ENCODE data around the gene ATXN1. TPM values are rescaled to one million over a fixed set of nuclear protein-coding genes. Genes with fewer than 3 reads are reported as not detected.

ATXN1 gene
- total RNA-seq, 1 experiment from 2014 or later, result 16.5 TPM

DNA sequence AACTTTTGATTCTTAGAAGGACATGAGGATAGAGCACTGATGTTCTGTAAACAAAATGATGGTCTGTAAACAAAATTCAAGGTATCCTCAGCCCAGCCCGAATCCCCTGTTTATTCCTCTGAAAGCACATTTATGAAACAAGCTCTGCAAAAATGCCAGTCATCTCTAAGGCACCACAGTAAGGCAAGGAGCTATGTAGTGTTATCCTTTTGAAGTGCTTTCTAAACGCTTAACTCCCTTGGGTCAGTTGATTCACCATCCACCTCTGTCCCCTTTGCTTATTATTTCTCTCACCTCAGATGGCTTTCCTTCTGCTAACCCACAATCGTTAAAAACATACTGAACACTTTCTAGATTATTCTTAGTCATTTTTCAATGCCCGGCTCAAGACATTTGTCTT lies 93.8 kb downstream of the ATXN1 start:
- H3K9me3 Mint-ChIP-seq (ENCODE audit: unreplicated experiment), result peaks cover 7% of the 10 kb centered on the region
- H3K4me1 Mint-ChIP-seq (ENCODE audit: insufficient read depth, unreplicated experiment), result peaks cover 31% of the 10 kb centered on the region
- BruUV-seq (replicated peaks), result no TSS peak
- ChIA-PET POLR2A (interaction anchor here (0.8 kb wide), 1 partner anchor 28 kb away, joined by 3 read pairs; no protein-coding TSS in a partner anchor), CTCF (interaction anchor here (0.6 to 1.4 kb wide), 2 partner anchors 11 to 33 kb away, joined by 3 read pairs; no protein-coding TSS in a partner anchor)
- DNase-seq (ENCODE audit: unreplicated experiment), result no peak
- no peak overlapping the region for H3K4me3 Mint-ChIP-seq (ENCODE audit: unreplicated experiment)
- H3K36me3 Mint-ChIP-seq (ENCODE audit: insufficient read depth, unreplicated experiment), result peaks cover 6% of the 10 kb centered on the region
- TF ChIP-seq, protein P1, sequence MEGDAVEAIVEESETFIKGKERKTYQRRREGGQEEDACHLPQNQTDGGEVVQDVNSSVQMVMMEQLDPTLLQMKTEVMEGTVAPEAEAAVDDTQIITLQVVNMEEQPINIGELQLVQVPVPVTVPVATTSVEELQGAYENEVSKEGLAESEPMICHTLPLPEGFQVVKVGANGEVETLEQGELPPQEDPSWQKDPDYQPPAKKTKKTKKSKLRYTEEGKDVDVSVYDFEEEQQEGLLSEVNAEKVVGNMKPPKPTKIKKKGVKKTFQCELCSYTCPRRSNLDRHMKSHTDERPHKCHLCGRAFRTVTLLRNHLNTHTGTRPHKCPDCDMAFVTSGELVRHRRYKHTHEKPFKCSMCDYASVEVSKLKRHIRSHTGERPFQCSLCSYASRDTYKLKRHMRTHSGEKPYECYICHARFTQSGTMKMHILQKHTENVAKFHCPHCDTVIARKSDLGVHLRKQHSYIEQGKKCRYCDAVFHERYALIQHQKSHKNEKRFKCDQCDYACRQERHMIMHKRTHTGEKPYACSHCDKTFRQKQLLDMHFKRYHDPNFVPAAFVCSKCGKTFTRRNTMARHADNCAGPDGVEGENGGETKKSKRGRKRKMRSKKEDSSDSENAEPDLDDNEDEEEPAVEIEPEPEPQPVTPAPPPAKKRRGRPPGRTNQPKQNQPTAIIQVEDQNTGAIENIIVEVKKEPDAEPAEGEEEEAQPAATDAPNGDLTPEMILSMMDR (IDR thresholded peaks at IDR 0.05; ENCODE audit: unreplicated experiment), result no peak
- intact Hi-C loops (cut with micrococcal nuclease), result no loop called here
- no peak overlapping the region for H3K27ac Mint-ChIP-seq (ENCODE audit: low read depth, unreplicated experiment)
- H3K27me3 Mint-ChIP-seq (ENCODE audit: insufficient read depth, unreplicated experiment), result no peaks in the 10 kb centered on the region

DNA sequence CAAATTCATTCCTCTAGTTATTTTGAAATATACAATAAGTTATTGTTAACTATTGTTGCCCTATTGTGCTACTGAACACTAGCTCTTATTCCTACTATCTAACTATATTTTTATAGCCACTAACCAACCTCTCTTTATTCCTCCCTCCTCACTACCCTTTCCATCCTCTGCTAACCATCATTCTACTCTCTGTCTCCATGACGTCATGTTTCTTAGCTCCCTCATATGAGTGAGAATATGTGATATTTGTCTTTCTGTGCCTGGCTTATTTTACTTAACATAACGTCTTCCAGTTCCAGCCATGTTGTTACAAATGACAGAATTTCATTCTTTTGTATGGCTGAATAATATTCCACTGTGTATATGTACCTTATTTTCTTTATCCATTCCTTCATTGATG lies 95.3 kb downstream of the ATXN1 start:
- Mint-ChIP-seq H3K9me3 (ENCODE audit: unreplicated experiment) (peaks cover 7% of the 10 kb centered on the region), H3K27ac (ENCODE audit: low read depth, unreplicated experiment) (no peak overlapping the region), H3K36me3 (ENCODE audit: insufficient read depth, unreplicated experiment) (peaks cover 6% of the 10 kb centered on the region), H3K4me1 (ENCODE audit: insufficient read depth, unreplicated experiment) (peaks cover 19% of the 10 kb centered on the region), H3K27me3 (ENCODE audit: insufficient read depth, unreplicated experiment) (no peaks in the 10 kb centered on the region), H3K4me3 (ENCODE audit: unreplicated experiment) (no peak overlapping the region)
- BruUV-seq (replicated peaks), result no TSS peak
- CTCF ChIA-PET, result interaction anchor here (1.4 kb wide), 2 partner anchors 31 to 96 kb away, joined by 3 to 4 read pairs; partner anchors contain the start of gene ATXN1
- TF ChIP-seq, protein P1 (IDR thresholded peaks at IDR 0.05; ENCODE audit: unreplicated experiment), result no peak
- POLR2A ChIA-PET, result interaction anchor here (0.6 kb wide), 1 partner anchor 8 kb away, joined by 3 read pairs; no protein-coding TSS in a partner anchor
- DNase-seq (ENCODE audit: unreplicated experiment), result no peak
- intact Hi-C loops (cut with micrococcal nuclease), result no loop called here

DNA sequence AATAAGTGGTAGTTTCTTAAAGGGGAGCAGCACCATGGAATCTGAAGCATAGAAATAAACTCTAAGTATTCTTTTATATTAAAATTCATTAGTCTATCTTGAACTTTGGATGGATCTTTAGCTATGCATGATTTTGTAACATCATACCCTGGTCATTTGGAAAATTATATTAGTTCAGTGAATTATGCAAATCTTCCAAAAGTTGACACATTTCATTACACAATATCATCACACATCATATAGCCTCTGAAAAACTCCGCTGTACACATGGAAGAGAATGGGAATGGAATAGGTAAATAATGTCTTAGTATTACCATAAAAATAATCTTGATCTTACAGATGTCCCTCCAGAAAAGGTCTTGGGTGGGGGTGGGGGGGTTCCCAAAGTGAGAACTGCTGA lies 96.1 kb downstream of the ATXN1 start:
- no peaks in the 10 kb centered on the region for H3K27me3 Mint-ChIP-seq (ENCODE audit: insufficient read depth, unreplicated experiment)
- intact Hi-C loops (cut with micrococcal nuclease), result no loop called here
- peaks cover 14% of the 10 kb centered on the region for H3K4me1 Mint-ChIP-seq (ENCODE audit: insufficient read depth, unreplicated experiment)
- POLR2A ChIA-PET, result no interaction called here
- TF ChIP-seq, protein P1 (IDR thresholded peaks at IDR 0.05; ENCODE audit: unreplicated experiment), result no peak
- H3K27ac Mint-ChIP-seq (ENCODE audit: low read depth, unreplicated experiment), result no peak overlapping the region
- H3K36me3 Mint-ChIP-seq (ENCODE audit: insufficient read depth, unreplicated experiment), result peaks cover 6% of the 10 kb centered on the region
- CTCF ChIA-PET, result no interaction called here
- H3K9me3 Mint-ChIP-seq (ENCODE audit: unreplicated experiment), result peaks cover 7% of the 10 kb centered on the region
- DNase-seq (ENCODE audit: unreplicated experiment), result no peak
- BruUV-seq (replicated peaks), result no TSS peak
- no peak overlapping the region for H3K4me3 Mint-ChIP-seq (ENCODE audit: unreplicated experiment)

DNA sequence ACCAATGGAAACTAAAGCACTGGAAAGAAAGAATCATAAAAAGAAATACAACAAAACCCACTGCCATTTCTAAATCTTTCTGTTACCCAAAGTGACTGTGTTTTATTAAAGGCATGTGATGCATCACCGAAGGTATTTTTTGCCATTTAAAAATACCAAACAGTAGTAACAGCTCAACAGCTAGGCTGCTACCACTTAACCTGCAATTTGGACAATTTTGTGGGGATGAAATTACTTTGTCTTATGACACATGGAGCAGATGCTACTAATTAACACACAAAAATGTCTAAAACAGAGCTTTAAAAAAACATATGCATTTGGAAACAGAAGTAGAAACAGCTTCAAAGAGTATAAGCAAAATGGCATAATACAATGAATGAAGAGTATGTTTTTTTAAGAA lies 97.4 kb downstream of the ATXN1 start:
- Mint-ChIP-seq H3K9me3 (ENCODE audit: unreplicated experiment) (peaks cover 7% of the 10 kb centered on the region), H3K4me3 (ENCODE audit: unreplicated experiment) (no peak overlapping the region), H3K36me3 (ENCODE audit: insufficient read depth, unreplicated experiment) (peaks cover 6% of the 10 kb centered on the region), H3K27ac (ENCODE audit: low read depth, unreplicated experiment) (no peak overlapping the region), H3K4me1 (ENCODE audit: insufficient read depth, unreplicated experiment) (peaks cover 3% of the 10 kb centered on the region), H3K27me3 (ENCODE audit: insufficient read depth, unreplicated experiment) (no peaks in the 10 kb centered on the region)
- BruUV-seq (replicated peaks), result no TSS peak
- ChIA-PET CTCF (no interaction called here), POLR2A (no interaction called here)
- DNase-seq (ENCODE audit: unreplicated experiment), result no peak
- TF ChIP-seq, protein P1 (IDR thresholded peaks at IDR 0.05; ENCODE audit: unreplicated experiment), result no peak
- intact Hi-C loops (cut with micrococcal nuclease), result no loop called here
